ENCODE data around the gene MDK.
A peak's percentile ranks its signal among the peaks of the same experiment; 100 is the strongest.

MDK gene

GRCh38 chr11:46336563-46337180 lies 44.8 kb upstream of the MDK start (continued):
- TF ChIP-seq ZNF449 (tag by site-specific recombination; IDR thresholded peaks at IDR 0.05), result no peak
- TF ChIP-seq KLF17 (tag by site-specific recombination; IDR thresholded peaks at IDR 0.05), result no peak

GRCh38 chr11:46337626-46338345 lies 43.7 kb upstream of the MDK start:
- no peak overlapping the region for H3K27ac ChIP-seq (ENCODE audit: extremely low read depth, low read depth, low read length)
- ChIA-PET POLR2A (no interaction called here), CTCF (interaction anchor here (0.7 kb wide), 1 partner anchor 61 kb away, joined by 3 read pairs; no protein-coding TSS in a partner anchor)
- no peaks in the 10 kb centered on the region for H3K9me3 ChIP-seq (ENCODE audit: control insufficient read depth, insufficient read depth, low read depth, low read length)
- H3K4me3 ChIP-seq (ENCODE audit: low read depth, low read length), result no peak overlapping the region
- H3K4me1 ChIP-seq (ENCODE audit: control insufficient read depth, insufficient read depth, low read length), result peaks cover 6% of the 10 kb centered on the region; the same call in 1 of the 2 replicates
- H3K36me3 ChIP-seq (ENCODE audit: control insufficient read depth in 2 of 2, insufficient read depth in 1 of 2, low read length in 2 of 2), result no peaks in the 10 kb centered on the region
- TF ChIP-seq ZNF843 (tag by site-specific recombination; IDR thresholded peaks at IDR 0.05) (no peak), ZNF10 (tag by site-specific recombination; IDR thresholded peaks at IDR 0.05) (no peak), ZNF664 (tag by site-specific recombination; IDR thresholded peaks at IDR 0.05) (no peak), HOXA7 (CRISPR knock-in tag; IDR thresholded peaks at IDR 0.05; ENCODE audit: borderline replicate concordance) (no peak), ZNF560 (tag by site-specific recombination; IDR thresholded peaks at IDR 0.05; ENCODE audit: borderline replicate concordance) (no peak), HOXD13 (CRISPR knock-in tag; IDR thresholded peaks at IDR 0.05; ENCODE audit: borderline replicate concordance) (no peak), ZNF623 (tag by site-specific recombination; IDR thresholded peaks at IDR 0.05) (no peak), ZNF530 (tag by site-specific recombination; IDR thresholded peaks at IDR 0.05; ENCODE audit: low read depth) (no peak), KLF9 (tag by site-specific recombination; IDR thresholded peaks at IDR 0.05; ENCODE audit: low read depth) (no peak)

- ChIA-PET CTCF (interaction anchor here (0.7 to 1.0 kb wide), 3 partner anchors 9 to 152 kb away, joined by 3 to 5 read pairs (median 4); partner anchors contain the start of gene DGKZ), POLR2A (no interaction called here)
- TF ChIP-seq ZNF362 (tag by site-specific recombination; IDR thresholded peaks at IDR 0.05) (0 out of 2 replicates have a peak, but pooled peaks have one; percentile 2), ZNF785 (tag by site-specific recombination; IDR thresholded peaks at IDR 0.05) (no peak), IKZF3 (tag by site-specific recombination; IDR thresholded peaks at IDR 0.05) (no peak)
- H3K4me1 ChIP-seq (ENCODE audit: control insufficient read depth, insufficient read depth, low read length), result peaks cover 6% of the 10 kb centered on the region; the same call in 1 of the 2 replicates
- H3K4me3 ChIP-seq (ENCODE audit: low read depth, low read length), result no peak overlapping the region
- no peaks in the 10 kb centered on the region for H3K9me3 ChIP-seq (ENCODE audit: control insufficient read depth, insufficient read depth, low read depth, low read length)
- no peaks in the 10 kb centered on the region for H3K36me3 ChIP-seq (ENCODE audit: control insufficient read depth in 2 of 2, insufficient read depth in 1 of 2, low read length in 2 of 2)
- peak overlapping the region; percentile 11; the same call in 1 of the 2 replicates for H3K27ac ChIP-seq (ENCODE audit: extremely low read depth, low read depth, low read length)
Observed at GRCh38 chr11:46338636-46338987, 42.9 kb upstream of the MDK start.
